GM19035 (cell line): ENCODE data around the gene SORCS3.
A peak's percentile ranks its signal among the peaks of the same experiment; 100 is the strongest.

Experiments used
- ATAC-seq: cut with Tn5 transposase; IDR thresholded peaks from one replicate; pipeline ENCODE4 v1.9.1; 2021; ENCODE audit not compliant: unreplicated experiment

SORCS3 gene

DNA sequence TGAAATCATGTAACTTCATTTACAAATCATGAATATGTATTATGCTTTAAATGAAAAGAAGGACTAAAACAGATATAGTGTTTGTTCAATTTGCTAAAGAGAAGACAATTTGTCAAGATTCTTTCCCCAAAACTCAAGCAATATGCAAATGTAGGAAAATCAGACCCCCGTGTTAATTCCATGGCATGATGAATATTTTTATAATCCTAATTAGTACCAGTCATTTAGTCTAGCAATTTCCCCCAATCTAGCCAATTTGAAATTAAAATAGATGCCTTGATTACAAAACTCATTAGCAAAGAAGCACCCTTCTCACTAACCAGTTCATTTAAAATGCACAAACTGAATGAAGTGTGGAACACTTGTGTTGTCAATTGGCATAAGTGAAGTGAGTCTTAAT lies 347.6 kb downstream of the SORCS3 start:
- no peak for ATAC-seq

DNA sequence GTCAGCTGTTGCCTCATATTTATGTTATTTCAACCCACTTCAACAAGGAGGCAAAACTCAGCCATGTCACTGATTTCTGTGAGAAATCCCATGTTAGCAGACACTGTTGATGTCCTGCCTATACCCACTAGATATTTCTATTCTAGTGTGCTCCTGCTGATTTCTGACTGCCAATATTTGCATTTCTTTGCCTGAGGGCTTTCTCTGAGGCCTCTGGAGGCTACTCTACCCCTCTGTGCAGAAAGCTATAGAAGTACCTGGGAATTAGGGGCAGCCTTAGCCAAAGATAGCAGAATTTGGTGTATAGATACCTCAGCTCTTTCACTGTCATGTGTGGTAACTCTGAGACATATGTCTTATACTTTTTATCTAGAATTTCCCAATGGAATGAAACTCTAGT lies 348.8 kb downstream of the SORCS3 start:
- no peak for ATAC-seq

DNA sequence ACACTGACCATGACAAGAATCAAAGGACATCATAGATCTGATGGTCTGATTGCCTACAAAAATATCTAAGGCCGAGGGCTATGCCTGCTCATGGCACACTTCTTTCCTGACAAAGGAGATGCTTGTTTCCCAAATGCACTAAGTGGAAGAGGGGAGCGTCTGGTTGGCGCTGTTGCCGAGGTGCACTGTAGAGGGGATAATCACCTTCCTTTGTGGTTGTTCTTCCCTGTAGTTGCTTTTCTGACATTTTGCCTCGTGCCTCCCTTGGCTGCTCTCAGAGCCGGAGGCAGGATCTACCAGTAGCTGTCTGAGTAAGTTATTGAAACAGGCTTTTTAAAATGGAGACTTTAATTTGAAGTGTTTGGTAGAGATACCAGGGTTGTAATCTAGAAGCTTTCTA lies 352.0 kb downstream of the SORCS3 start:
- no peak for ATAC-seq

DNA sequence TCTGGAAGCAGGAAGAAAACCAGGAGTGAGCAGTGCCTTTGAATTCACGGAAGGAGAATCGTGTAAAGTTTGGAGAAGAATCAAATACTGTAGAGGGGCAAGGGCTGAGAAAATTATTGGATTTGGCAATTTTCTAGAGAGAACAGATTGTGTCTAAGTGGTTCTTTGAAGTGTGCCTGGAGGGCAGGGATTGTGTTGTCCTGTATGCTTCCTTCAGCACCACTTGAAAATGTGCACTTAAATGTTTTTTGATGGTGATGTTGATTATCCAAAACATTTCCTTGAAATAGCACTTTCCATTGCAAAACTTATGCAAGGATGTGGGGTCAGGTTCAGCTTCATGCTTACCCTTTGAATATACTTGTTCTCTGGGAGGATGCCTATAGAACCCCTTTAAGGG lies 360.2 kb downstream of the SORCS3 start:
- ATAC-seq, result no peak

- no peak for ATAC-seq
These were observed 369.5 kb downstream of the SORCS3 start for GRCh38 chr10:105010411-105011121.

DNA sequence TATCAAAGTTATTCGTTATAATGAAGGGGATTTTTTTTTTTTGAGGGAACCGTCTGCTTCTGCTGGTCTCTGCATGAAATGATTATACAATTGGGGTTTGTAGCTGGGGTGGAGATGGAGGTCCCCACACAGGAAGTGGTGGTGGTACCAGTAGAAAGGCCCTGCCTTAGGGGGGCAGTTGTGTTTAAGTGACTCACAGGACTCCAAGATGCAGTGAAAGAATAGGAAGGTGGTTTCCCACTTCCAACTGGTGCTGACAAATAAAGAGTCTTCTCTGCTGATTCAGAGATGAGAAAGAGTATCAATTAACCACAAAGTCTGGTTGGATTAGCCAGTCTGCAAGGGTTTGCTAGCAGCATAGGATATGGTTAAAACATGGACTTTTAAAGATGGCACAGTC lies 376.0 kb downstream of the SORCS3 start:
- no peak for ATAC-seq

DNA sequence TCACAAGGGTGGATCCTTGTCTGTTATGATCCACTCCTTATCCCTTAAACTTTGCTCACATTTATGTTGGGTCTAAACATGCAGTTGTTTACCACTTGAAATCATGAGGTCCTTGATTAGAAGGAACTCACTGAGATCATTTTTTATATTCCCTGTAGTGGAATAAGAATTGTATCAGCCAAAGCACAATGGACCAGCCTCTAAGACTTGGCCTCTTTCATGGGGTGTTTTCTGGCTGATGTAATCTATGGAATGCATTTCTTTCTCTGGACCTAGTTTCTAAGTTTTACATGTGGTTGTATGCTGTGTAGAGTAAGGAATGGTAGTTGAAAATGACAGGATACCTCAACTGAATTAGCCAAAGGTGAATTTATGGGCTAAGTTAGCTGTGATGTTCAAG lies 376.6 kb downstream of the SORCS3 start:
- ATAC-seq, result no peak

GRCh38 chr10:105023211-105024111 lies 382.4 kb downstream of the SORCS3 start:
- ATAC-seq, result no peak

DNA sequence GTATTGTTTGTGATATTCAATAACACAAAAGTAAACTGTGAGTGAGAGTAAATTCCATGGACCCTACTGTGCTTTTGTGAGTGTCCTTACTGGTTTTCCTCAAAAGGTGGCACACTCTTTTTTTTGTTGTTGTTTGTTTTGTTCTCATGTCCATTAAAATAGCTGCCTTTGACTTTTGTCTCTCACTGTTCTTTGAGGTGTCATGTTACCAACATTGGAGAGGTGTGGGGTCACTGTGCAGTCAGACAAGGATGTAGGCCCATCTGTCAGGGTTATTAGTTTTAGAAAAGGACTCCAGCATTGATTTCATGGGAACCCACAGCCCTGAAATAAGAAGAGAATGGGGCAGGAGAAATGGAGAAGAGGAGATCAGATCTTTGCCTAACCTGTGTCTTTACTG lies 383.1 kb downstream of the SORCS3 start:
- ATAC-seq, result no peak

GRCh38 chr10:105025092-105025491 lies 384.0 kb downstream of the SORCS3 start:
- ATAC-seq, result no peak

DNA sequence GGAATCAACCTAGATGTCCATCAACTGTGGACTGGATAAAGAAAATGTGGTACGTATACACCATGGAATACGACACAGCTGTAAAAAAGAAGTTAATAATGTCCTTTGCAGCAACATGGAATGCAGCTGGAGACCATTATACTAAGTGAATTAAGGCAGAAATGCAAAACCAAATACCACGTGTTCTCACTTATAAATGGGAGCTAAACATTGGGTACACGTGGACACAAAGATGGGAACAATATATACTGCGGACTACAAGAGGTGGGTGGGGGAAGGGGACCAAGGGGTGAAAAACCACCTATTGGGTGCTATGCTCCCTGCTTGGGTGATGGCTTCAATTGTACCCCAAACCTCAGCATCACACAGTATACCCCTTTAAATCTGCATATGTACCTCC lies 385.5 kb downstream of the SORCS3 start:
- ATAC-seq, result no peak

GRCh38 chr10:105029286-105029685 lies 388.2 kb downstream of the SORCS3 start:
- ATAC-seq, result no peak

- ATAC-seq, result no peak
These were observed 395.9 kb downstream of the SORCS3 start for GRCh38 chr10:105037022-105037421.

DNA sequence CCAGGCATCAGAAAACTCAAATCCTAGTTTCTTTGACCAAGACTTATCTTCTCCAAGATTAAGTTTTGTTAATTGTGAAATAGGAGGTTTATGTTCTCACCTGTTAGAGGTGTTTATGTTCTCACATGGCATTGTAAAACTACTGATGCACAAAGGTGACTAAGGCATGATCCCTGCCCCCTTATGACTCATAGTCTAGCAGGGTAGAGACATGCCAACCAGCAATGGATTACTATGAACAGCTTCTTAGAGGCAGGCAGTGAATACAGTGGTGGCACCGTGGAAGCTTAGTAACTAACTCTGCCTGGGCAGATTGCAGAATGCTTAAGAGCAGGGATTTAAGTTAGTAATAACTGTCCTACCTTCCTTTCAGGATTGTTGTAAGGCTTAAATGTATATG lies 400.9 kb downstream of the SORCS3 start:
- no peak for ATAC-seq

DNA sequence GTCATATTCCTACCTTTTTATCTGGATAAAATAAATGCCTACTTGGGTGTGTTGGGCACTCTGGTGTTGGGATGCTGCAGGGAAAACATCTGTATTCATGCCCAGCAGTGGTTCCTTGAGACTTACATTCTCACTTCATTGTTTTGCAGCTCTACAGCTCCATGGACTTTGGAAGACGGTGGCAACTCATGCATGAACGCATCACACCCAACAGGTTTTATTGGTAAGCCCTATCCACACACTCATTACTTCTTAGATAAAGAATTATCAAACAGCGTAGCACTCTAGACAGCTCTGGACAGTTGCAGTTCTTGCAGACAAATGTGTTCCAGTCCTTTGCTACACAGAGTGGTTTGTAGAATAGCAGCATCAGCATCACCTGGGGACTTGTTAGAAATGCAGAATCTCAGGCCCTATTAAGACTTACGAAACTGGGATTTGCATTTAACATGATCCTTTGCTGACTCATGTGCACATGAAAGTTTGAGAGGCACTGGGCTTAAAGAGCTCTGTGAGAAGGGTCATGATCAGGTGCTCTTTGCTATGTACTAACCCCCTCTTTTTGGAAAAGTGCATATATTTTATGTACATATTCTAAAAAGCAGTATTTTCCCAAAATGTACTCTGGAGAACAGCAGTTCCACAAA lies 401.9 kb downstream of the SORCS3 start:
- no peak for ATAC-seq

DNA sequence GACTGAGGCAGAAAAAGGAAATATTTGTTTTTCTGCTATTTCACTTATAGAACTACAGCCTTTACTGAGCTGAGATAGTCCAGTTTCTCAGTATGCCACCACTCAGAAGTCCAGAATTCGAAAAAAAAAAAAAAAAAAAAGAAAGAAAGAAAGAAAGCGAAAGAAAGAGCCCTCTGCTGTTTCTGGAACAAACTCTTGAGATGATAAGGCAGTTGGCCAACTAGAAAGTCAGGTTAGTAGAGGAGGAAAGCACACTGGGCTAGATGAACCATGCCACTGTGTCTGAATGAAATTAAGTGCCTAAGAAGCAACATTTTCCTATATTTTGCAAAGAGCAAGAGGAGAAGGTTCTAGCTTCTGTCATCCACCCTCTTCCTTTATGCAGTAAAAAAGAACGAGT lies 403.8 kb downstream of the SORCS3 start:
- no peak for ATAC-seq

DNA sequence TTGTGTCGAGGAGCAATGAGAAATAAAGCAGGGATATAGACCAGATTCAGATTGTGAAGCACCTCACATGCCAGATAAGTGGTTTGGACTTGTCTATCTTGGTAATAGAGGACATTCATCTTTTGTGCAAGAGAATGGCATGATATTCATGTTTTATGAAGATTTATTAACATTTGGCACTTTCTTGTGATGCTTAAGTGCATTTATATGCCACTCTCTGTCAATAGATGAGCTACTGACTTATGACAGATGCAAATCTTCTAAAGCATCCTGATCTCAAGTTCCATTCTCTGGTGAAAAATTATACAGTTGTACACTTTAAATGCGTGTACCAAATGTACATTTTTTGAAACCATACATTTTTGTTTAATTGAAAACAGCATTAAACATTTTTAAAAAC lies 415.3 kb downstream of the SORCS3 start:
- ATAC-seq, result no peak

DNA sequence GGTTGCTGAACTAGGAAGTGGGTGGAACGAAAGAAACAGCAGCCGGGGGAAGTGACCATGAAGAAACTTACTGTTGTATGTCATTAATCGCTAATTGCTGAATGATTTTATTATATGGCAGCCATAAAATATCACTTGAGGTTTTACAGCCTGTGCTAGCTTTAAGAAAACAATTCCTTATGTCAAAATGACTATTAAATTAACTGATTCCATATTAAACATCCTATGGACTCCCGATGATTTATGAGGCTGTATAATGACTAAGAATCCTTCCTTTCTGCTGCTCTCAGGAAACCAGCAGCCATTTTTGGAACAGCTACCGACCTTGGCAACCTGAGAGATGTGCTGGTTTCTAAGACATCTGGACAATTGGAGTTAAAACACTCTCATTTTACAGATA lies 421.9 kb downstream of the SORCS3 start:
- ATAC-seq, result no peak

- peak; percentile 53 for ATAC-seq
These were observed 422.7 kb downstream of the SORCS3 start for GRCh38 chr10:105063796-105064195.

GRCh38 chr10:105068497-105068896 lies 427.4 kb downstream of the SORCS3 start:
- no peak for ATAC-seq

DNA sequence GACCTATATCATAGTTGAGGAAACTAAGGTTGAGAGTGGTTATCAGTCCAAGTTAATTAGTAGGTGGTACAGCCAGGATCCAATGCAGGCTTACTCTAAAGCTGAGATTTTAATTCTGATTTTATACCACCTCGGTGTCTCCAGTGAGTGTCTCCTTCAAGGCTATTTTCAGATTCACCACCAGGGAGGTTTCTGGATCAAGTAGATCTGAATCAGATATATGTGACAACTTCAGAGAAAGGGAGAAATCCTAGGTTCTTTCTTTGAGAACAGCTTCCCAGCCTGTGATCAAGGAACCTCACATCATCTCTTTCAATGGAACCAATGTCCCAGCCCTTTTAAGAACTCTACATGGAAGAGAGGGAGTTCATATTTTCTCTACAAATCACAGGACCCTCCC lies 429.2 kb downstream of the SORCS3 start:
- ATAC-seq, result no peak

DNA sequence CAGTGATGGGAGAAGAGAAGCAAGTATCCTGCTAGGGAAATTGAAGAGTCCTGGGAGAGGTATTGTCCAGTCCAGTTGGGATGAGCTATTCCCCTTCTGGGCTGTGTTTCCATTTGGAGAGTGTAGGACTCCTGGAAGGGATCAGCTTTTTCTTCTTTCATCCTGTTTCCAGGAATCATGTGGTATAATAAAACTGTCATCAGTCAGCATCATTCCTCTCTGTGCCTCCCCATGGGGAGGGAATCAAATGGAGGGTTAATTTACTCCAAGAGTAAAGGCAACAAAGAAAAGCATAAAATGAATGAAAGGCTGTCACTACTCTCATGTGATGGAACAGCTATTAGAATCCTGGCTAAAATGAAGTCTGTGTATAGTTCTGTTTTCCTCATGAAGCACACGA lies 429.9 kb downstream of the SORCS3 start:
- no peak for ATAC-seq
